K562 (cell line): Measurements from ENCODE around the gene SPDYE3. TPM values are rescaled to one million over a fixed set of nuclear protein-coding genes. Genes with fewer than 3 reads are reported as not detected.

ENCODE experiments used
- E2F4 ChIP-seq: sonication (generic); formaldehyde crosslinking; IDR thresholded peaks from 2 replicates; pipeline ENCODE4 v1.8.0; 2022; ENCODE audit warnings: mild to moderate bottlenecking, low read depth, missing genetic modification reagents
- ILK ChIP-seq: fragments of 450-650 bp; IDR thresholded peaks from 2 replicates; pipeline ENCODE4 v1.6.1; 2016; ENCODE audit warnings: missing genetic modification characterization, low read depth, mild to moderate bottlenecking, missing compliant biosample characterization, moderate library complexity, borderline replicate concordance
- LCOR ChIP-seq: sonication (generic); formaldehyde crosslinking; IDR thresholded peaks from 2 replicates; pipeline ENCODE4 v1.8.0; 2022; ENCODE audit warnings: mild to moderate bottlenecking, missing genetic modification reagents
- MCM5 ChIP-seq: fragments of 450-650 bp; IDR thresholded peaks from 2 replicates; pipeline ENCODE4 v1.6.1; 2016; ENCODE audit warnings: low read depth
- RBFOX2 ChIP-seq: fragments of 200-400 bp; formaldehyde crosslinking; IDR thresholded peaks from 2 replicates; pipeline ENCODE4 v1.6.1; 2017; ENCODE audit warnings: low read depth, mild to moderate bottlenecking, low read length, moderate library complexity
- SMAD1 ChIP-seq: fragments of 150-350 bp; IDR thresholded peaks from 2 replicates; pipeline ENCODE4 v1.6.1; 2014; ENCODE audit warnings: low read length, low read depth; ENCODE audit not compliant: partially characterized antibody
- STAT5A ChIP-seq: IDR thresholded peaks from 2 replicates; pipeline ENCODE4 v1.6.1; 2012; ENCODE audit warnings: low read length, inconsistent platforms, borderline replicate concordance
- TEAD1 ChIP-seq, 2 experiments: fragments of 450-650 bp in 1 of 2; sonication (generic) in 1 of 2; formaldehyde crosslinking; IDR thresholded peaks; 2 replicates each; pipeline versions ENCODE4 v1.4.0 to v1.8.0; 2020 to 2022; ENCODE audit warnings: mild to moderate bottlenecking in 2 of 2, missing genetic modification reagents in 1 of 2
- THRB ChIP-seq: fragments of 450-650 bp; formaldehyde crosslinking; conservative IDR thresholded peaks from 2 replicates; pipeline ENCODE4 v1.4.0; 2022; ENCODE audit warnings: mild to moderate bottlenecking, missing genetic modification characterization
- YY1 ChIP-seq, 3 experiments: IDR thresholded peaks; 2 replicates each; pipeline ENCODE4 v1.6.1; 2011; ENCODE audit warnings: low read length in 2 of 3, mild to moderate bottlenecking in 2 of 3, moderate library complexity in 2 of 3, borderline replicate concordance in 1 of 3, control low read depth in 1 of 3, low read depth in 1 of 3; ENCODE audit not compliant: insufficient read depth in 3 of 3, insufficient replicate concordance in 2 of 3, control insufficient read depth in 1 of 3, insufficient read length in 1 of 3; ENCODE audit errors: extremely low read depth in 1 of 3
- ZBTB8A ChIP-seq: fragments of 450-650 bp; IDR thresholded peaks from 2 replicates; pipeline ENCODE4 v1.6.1; 2018; ENCODE audit warnings: mild to moderate bottlenecking, moderate library complexity; ENCODE audit not compliant: partially characterized antibody
- ZNF121 ChIP-seq: sonication (generic); formaldehyde crosslinking; conservative IDR thresholded peaks from 2 replicates; pipeline ENCODE4 v1.8.0; 2022; ENCODE audit warnings: missing genetic modification reagents
- ZNF444 ChIP-seq: fragments of 250-450 bp; sonication (Bioruptor Pico); IDR thresholded peaks from 2 replicates; pipeline ENCODE4 v1.4.0; 2020; ENCODE audit warnings: mild to moderate bottlenecking, moderate library complexity
- ZNF445 ChIP-seq: fragments of 250-450 bp; sonication (Bioruptor Pico); IDR thresholded peaks from 2 replicates; pipeline ENCODE4 v1.4.0; 2020; ENCODE audit warnings: low read depth, mild to moderate bottlenecking, moderate library complexity
- ZNF778 ChIP-seq: fragments of 450-650 bp; formaldehyde crosslinking; IDR thresholded peaks from 2 replicates; pipeline ENCODE4 v1.4.0; 2020; ENCODE audit warnings: mild to moderate bottlenecking, moderate library complexity
- polyA plus RNA-seq, 8 experiments: library from polyadenylated mRNA; depleted of rRNA in 4 of 8; stranded (reverse) in 5 of 8; unstranded in 3 of 8; fragments of >200 nt; fragmentation: Nextera tagmentation in 2 of 8; fragmentation: Illumina TruSeq in 1 of 8; extraction: Ambion mirVana in 2 of 8; extraction: Trizol in 1 of 8; gene quantifications; 2 replicates each; pipeline versions ENCODE4 v1.2.1 to v1.2.3, GENCODE V29; 2011 to 2014; ENCODE audit warnings: inconsistent platforms in 1 of 8, missing spikeins in 1 of 8
- total RNA-seq, 7 experiments: library from RNA; depleted of rRNA in 6 of 7; stranded (reverse); fragments of >200 nt in 6 of 7; fragmentation: Illumina TruSeq in 2 of 7; extraction: Trizol in 2 of 7; gene quantifications; 2 replicates each; pipeline versions ENCODE4 v1.2.1 to v1.2.3, GENCODE V29; 2011 to 2021; ENCODE audit warnings: low replicate concordance in 1 of 7
- TF ChIP-seq, protein P1 (sequence below), 3 experiments: fragments of 200-800 bp in 1 of 3; sonication (Bioruptor generic) in 1 of 3; sonication (generic) in 1 of 3; formaldehyde crosslinking in 1 of 3; IDR thresholded peaks; 2 replicates each; pipeline versions ENCODE4 v1.6.1 to v1.8.0; 2016 to 2022; ENCODE audit warnings: mild to moderate bottlenecking in 2 of 3, missing compliant biosample characterization in 2 of 3, missing genetic modification characterization in 2 of 3, missing genetic modification reagents in 1 of 3
- TF ChIP-seq, protein P2 (sequence below): fragments of 150-350 bp; conservative IDR thresholded peaks from 2 replicates; pipeline ENCODE4 v1.6.1; 2014; ENCODE audit warnings: low read length

The SPDYE3 gene
- total and polyA plus RNA-seq, 9 of the 15 experiments (the other 6 are each of a cell fraction or from before 2014, with no cell fraction given): 0.04 to 3.3 (median 1.2) TPM; not detected in 6

DNA sequence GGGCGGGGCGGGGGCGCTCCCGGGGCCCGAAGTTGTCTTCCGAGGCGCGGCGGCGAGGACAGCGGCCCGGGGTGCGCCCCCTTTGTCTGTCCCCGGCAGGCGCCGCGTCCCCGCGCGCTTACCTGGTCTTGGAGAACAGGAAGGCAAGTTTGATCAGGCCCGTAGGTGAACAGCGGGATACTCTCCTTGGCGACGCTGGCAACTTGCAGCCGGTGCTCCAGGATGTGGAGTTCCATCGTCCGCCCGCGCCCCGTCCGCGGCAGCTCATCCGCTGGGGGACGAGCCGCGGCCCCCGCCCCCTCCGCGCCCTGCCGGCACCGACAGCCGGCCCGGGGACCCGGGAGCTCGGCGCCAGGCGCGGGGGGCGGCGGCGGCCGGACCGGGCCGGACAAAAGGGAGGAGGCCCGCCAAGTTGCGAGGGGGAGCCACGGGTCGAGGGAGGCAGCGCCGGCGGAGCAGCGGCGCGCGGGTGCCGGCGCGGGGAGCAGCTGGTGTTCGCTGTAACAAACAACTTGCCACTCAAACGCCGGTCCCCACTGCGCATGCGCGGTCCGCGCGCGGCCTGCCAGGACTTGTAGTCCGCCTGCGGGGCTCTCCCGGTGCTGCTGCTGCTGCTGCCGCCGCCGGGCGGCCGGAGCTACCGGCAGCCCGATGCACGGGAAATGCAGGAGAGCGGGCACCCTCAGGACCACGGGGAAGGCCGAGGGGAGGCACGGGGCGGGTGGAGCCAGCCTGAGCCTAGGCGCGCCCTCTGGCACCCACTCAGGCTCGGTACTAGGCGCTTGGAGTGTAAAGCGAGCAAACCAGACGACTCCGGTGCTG, 35.6 kb upstream of the SPDYE3 start (continued):
- TF ChIP-seq ILK (tag) (no peak), ZNF121 (CRISPR knock-in tag) (no peak), MCM5 (no peak), LCOR (CRISPR knock-in tag) (peak; percentile 78; the same call in 1 of the 2 replicates), TEAD1 (CRISPR knock-in tag; IDR thresholded peaks at IDR 0.05) (peak; percentile 51 to 52; a peak in 1 of 4 replicates), STAT5A (no peak), RBFOX2 (peak; percentile 68), ZNF444 (no peak), SMAD1 (no peak), ZBTB8A (no peak), ZNF778 (CRISPR knock-in tag) (no peak), E2F4 (no peak), THRB (CRISPR knock-in tag) (no peak), YY1 (IDR thresholded peaks at IDR 0.05; ENCODE audit: borderline replicate concordance in 1 of 3, control insufficient read depth in 1 of 3, extremely low read depth in 1 of 3, insufficient read depth in 3 of 3, insufficient read length in 1 of 3, insufficient replicate concordance in 2 of 3, low read depth in 1 of 3, low read length in 2 of 3) (no peak), ZNF445 (CRISPR knock-in tag) (no peak)
- TF ChIP-seq, protein P1, sequence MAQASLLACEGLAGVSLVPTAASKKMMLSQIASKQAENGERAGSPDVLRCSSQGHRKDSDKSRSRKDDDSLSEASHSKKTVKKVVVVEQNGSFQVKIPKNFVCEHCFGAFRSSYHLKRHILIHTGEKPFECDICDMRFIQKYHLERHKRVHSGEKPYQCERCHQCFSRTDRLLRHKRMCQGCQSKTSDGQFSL (CRISPR knock-in tag; IDR thresholded peaks at IDR 0.05): no peak
- TF ChIP-seq, protein P1 (tag; IDR thresholded peaks at IDR 0.05): no peak
- TF ChIP-seq, protein P2, sequence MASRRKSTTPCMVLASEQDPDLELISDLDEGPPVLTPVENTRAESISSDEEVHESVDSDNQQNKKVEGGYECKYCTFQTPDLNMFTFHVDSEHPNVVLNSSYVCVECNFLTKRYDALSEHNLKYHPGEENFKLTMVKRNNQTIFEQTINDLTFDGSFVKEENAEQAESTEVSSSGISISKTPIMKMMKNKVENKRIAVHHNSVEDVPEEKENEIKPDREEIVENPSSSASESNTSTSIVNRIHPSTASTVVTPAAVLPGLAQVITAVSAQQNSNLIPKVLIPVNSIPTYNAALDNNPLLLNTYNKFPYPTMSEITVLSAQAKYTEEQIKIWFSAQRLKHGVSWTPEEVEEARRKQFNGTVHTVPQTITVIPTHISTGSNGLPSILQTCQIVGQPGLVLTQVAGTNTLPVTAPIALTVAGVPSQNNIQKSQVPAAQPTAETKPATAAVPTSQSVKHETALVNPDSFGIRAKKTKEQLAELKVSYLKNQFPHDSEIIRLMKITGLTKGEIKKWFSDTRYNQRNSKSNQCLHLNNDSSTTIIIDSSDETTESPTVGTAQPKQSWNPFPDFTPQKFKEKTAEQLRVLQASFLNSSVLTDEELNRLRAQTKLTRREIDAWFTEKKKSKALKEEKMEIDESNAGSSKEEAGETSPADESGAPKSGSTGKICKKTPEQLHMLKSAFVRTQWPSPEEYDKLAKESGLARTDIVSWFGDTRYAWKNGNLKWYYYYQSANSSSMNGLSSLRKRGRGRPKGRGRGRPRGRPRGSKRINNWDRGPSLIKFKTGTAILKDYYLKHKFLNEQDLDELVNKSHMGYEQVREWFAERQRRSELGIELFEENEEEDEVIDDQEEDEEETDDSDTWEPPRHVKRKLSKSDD: no peak
